ENCODE results near the gene COA6.

COA6 gene

GRCh38 chr1:234361102-234361603, 12.1 kb upstream of the COA6 start:
- TF ChIP-seq ESRRG (CRISPR knock-in tag; IDR thresholded peaks at IDR 0.05) (no peak), ZC3H10 (CRISPR knock-in tag; IDR thresholded peaks at IDR 0.05) (no peak), TCF4 (CRISPR knock-in tag; IDR thresholded peaks at IDR 0.05; ENCODE audit: borderline replicate concordance) (no peak), SNAI2 (CRISPR knock-in tag; IDR thresholded peaks at IDR 0.05) (no peak), TOX (CRISPR knock-in tag; IDR thresholded peaks at IDR 0.05; ENCODE audit: borderline replicate concordance) (no peak), CREB5 (CRISPR knock-in tag; IDR thresholded peaks at IDR 0.05; ENCODE audit: low read depth) (no peak), BACH2 (CRISPR knock-in tag; IDR thresholded peaks at IDR 0.05; ENCODE audit: borderline replicate concordance) (no peak), ISL1 (CRISPR knock-in tag; IDR thresholded peaks at IDR 0.05) (no peak), POU6F1 (CRISPR knock-in tag; IDR thresholded peaks at IDR 0.05; ENCODE audit: borderline replicate concordance, low read depth) (no peak), ZNF8 (CRISPR knock-in tag; IDR thresholded peaks at IDR 0.05) (no peak)
- ATAC-seq, result no peak

- ATAC-seq, result no peak
- TF ChIP-seq ZNF8 (CRISPR knock-in tag; IDR thresholded peaks at IDR 0.05), result no peak
- no peak for TF ChIP-seq TOX (CRISPR knock-in tag; IDR thresholded peaks at IDR 0.05; ENCODE audit: borderline replicate concordance)
- TF ChIP-seq CSRNP3 (CRISPR knock-in tag; IDR thresholded peaks at IDR 0.05), result no peak
- TF ChIP-seq PATZ1 (CRISPR knock-in tag; IDR thresholded peaks at IDR 0.05; ENCODE audit: borderline replicate concordance), result no peak
- TF ChIP-seq TCF4 (CRISPR knock-in tag; IDR thresholded peaks at IDR 0.05; ENCODE audit: borderline replicate concordance), result no peak
- no peak for TF ChIP-seq BACH2 (CRISPR knock-in tag; IDR thresholded peaks at IDR 0.05; ENCODE audit: borderline replicate concordance)
- no peak for TF ChIP-seq SNAI2 (CRISPR knock-in tag; IDR thresholded peaks at IDR 0.05)
- no peak for TF ChIP-seq PPARA (CRISPR knock-in tag; IDR thresholded peaks at IDR 0.05; ENCODE audit: borderline replicate concordance)
- TF ChIP-seq ESRRG (CRISPR knock-in tag; IDR thresholded peaks at IDR 0.05), result no peak
- no peak for TF ChIP-seq CSDC2 (CRISPR knock-in tag; IDR thresholded peaks at IDR 0.05)
- TF ChIP-seq ZFP3 (CRISPR knock-in tag; IDR thresholded peaks at IDR 0.05), result no peak
- no peak for TF ChIP-seq ZNF565 (CRISPR knock-in tag; conservative IDR thresholded peaks at IDR 0.05; ENCODE audit: low read depth)
- TF ChIP-seq CREB5 (CRISPR knock-in tag; IDR thresholded peaks at IDR 0.05; ENCODE audit: low read depth), result no peak
- no peak for TF ChIP-seq RARB (CRISPR knock-in tag; IDR thresholded peaks at IDR 0.05)
- no peak for TF ChIP-seq ZC3H10 (CRISPR knock-in tag; IDR thresholded peaks at IDR 0.05)
- no peak for TF ChIP-seq ZNF70 (CRISPR knock-in tag; IDR thresholded peaks at IDR 0.05)
- no peak for TF ChIP-seq ISL1 (CRISPR knock-in tag; IDR thresholded peaks at IDR 0.05)
- TF ChIP-seq TSHZ2 (CRISPR knock-in tag; IDR thresholded peaks at IDR 0.05), result no peak
- TF ChIP-seq GLIS3 (CRISPR knock-in tag; IDR thresholded peaks at IDR 0.05), result no peak
- TF ChIP-seq ARNTL (CRISPR knock-in tag; IDR thresholded peaks at IDR 0.05; ENCODE audit: borderline replicate concordance, low read depth), result no peak
These were observed 10.7 kb upstream of the COA6 start for GRCh38 chr1:234362558-234362957.
